ENCODE data around the gene ARPC5. TPM values are rescaled to one million over a fixed set of nuclear protein-coding genes. Genes with fewer than 3 reads are reported as not detected.

Gene ARPC5
- total and polyA plus RNA-seq, 2 donors from 2014 or later = 75.9 to 107 TPM

DNA sequence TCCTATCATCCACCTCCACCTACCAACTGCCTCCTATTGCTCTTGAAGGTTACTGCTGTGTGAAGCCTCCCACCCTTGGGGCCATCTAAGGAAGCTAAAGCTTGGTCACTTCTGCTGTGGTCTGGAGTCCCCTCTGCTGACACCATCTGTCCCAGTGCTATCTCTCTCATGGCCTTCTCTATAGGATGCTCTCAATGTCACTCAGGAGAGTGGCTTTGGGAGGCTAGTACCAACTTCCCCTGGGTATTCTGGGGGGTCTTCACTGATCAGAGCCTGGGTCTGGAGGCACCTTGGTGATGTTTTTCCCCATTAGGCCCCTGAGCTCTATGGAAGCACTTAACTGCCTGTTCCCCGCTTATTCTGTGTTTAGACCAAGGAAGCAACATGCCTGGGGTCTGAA is 33.1 kb downstream of the ARPC5 start:
- no peak overlapping the region for H3K27ac ChIP-seq (ENCODE audit: low read depth in 2 of 2, low read length in 2 of 2)
- H3K27me3 ChIP-seq (ENCODE audit: control insufficient read depth, insufficient read depth, low read length) = no peaks in the 10 kb centered on the region
- no peaks in the 10 kb centered on the region for H3K36me3 ChIP-seq (ENCODE audit: control insufficient read depth in 2 of 3, insufficient read depth in 3 of 3, low read length in 3 of 3)
- H3K9me3 ChIP-seq (ENCODE audit: control insufficient read depth in 2 of 3, insufficient read depth in 1 of 3, low read length in 3 of 3) = no peaks in the 10 kb centered on the region
- H3K9ac ChIP-seq (ENCODE audit: low read length in 3 of 3) = no peak overlapping the region
- intact Hi-C loops (cut with DNase I) = no loop called here
- H3K4me3 ChIP-seq (ENCODE audit: low read length in 3 of 3) = no peak overlapping the region
- DNase-seq = no peak
- FAIRE-seq = no peak
- H3K4me1 ChIP-seq (ENCODE audit: control insufficient read depth in 2 of 3, insufficient read depth in 2 of 3, low read depth in 1 of 3, low read length in 3 of 3) = peaks cover 0 to 4% (median 0%) of the 10 kb centered on the region in 3 donors
- TF ChIP-seq, protein P1, sequence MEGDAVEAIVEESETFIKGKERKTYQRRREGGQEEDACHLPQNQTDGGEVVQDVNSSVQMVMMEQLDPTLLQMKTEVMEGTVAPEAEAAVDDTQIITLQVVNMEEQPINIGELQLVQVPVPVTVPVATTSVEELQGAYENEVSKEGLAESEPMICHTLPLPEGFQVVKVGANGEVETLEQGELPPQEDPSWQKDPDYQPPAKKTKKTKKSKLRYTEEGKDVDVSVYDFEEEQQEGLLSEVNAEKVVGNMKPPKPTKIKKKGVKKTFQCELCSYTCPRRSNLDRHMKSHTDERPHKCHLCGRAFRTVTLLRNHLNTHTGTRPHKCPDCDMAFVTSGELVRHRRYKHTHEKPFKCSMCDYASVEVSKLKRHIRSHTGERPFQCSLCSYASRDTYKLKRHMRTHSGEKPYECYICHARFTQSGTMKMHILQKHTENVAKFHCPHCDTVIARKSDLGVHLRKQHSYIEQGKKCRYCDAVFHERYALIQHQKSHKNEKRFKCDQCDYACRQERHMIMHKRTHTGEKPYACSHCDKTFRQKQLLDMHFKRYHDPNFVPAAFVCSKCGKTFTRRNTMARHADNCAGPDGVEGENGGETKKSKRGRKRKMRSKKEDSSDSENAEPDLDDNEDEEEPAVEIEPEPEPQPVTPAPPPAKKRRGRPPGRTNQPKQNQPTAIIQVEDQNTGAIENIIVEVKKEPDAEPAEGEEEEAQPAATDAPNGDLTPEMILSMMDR (IDR thresholded peaks at IDR 0.05; ENCODE audit: borderline replicate concordance, extremely low read depth, insufficient read depth) = no peak

DNA sequence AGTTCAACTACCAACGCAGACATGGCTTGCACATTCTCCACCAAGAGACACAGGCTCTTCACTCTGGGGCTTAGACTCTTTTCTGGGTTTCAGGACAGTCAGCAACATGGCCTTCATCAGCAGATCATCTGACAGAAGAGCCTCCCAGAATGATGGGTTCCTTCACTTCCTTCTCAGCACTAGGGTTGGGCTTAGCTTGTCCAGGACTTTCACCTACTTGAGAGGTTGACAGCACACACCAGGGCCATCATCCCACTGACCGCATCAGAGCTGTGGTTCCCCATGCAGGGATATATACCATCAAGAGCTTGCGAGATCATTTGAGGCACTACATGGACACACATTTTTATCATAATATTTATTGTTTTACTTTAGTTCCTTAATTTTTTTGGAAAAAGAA is 34.9 kb downstream of the ARPC5 start:
- Histone ChIP-seq H3K27me3 (ENCODE audit: control insufficient read depth, insufficient read depth, low read length) (no peaks in the 10 kb centered on the region), H3K4me1 (ENCODE audit: control insufficient read depth in 2 of 3, insufficient read depth in 2 of 3, low read depth in 1 of 3, low read length in 3 of 3) (peaks cover 0 to 4% (median 0%) of the 10 kb centered on the region in 3 donors), H3K27ac (ENCODE audit: low read depth in 2 of 2, low read length in 2 of 2) (no peak overlapping the region), H3K9me3 (ENCODE audit: control insufficient read depth in 2 of 3, insufficient read depth in 1 of 3, low read length in 3 of 3) (no peaks in the 10 kb centered on the region), H3K36me3 (ENCODE audit: control insufficient read depth in 2 of 3, insufficient read depth in 3 of 3, low read length in 3 of 3) (no peaks in the 10 kb centered on the region), H3K9ac (ENCODE audit: low read length in 3 of 3) (no peak overlapping the region), H3K4me3 (ENCODE audit: low read length in 3 of 3) (no peak overlapping the region)
- FAIRE-seq = no peak
- no peak for DNase-seq
- TF ChIP-seq, protein P1 (IDR thresholded peaks at IDR 0.05; ENCODE audit: borderline replicate concordance, extremely low read depth, insufficient read depth) = no peak
- intact Hi-C loops (cut with DNase I) = no loop called here

DNA sequence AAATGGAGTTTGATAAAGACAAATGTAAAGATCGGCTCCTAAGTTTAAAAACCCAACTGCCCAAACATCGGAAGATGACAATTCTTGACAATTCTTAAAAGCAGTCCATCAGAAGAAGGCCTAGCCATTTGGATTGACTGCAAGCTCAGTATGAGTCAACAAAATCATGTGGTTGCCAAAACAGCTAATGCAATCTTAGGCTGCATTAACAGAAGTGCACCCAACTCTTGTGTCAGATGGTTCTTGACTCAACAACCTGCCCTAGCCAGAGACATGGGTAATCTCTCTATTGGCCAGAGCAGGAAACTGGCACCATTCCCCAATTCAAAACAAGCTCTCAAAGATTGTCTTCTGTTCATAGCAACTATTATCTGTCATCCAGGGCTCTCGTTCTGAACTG is 35.4 kb downstream of the ARPC5 start:
- no peak for DNase-seq
- no peak overlapping the region for H3K27ac ChIP-seq (ENCODE audit: low read depth in 2 of 2, low read length in 2 of 2)
- no peak overlapping the region for H3K9ac ChIP-seq (ENCODE audit: low read length in 3 of 3)
- TF ChIP-seq, protein P1 (IDR thresholded peaks at IDR 0.05; ENCODE audit: borderline replicate concordance, extremely low read depth, insufficient read depth) = no peak
- no peaks in the 10 kb centered on the region for H3K36me3 ChIP-seq (ENCODE audit: control insufficient read depth in 2 of 3, insufficient read depth in 3 of 3, low read length in 3 of 3)
- H3K4me1 ChIP-seq (ENCODE audit: control insufficient read depth in 2 of 3, insufficient read depth in 2 of 3, low read depth in 1 of 3, low read length in 3 of 3) = peaks cover 0 to 4% (median 0%) of the 10 kb centered on the region in 3 donors
- intact Hi-C loops (cut with DNase I) = no loop called here
- no peak overlapping the region for H3K4me3 ChIP-seq (ENCODE audit: low read length in 3 of 3)
- H3K27me3 ChIP-seq (ENCODE audit: control insufficient read depth, insufficient read depth, low read length) = no peaks in the 10 kb centered on the region
- FAIRE-seq = no peak
- no peaks in the 10 kb centered on the region for H3K9me3 ChIP-seq (ENCODE audit: control insufficient read depth in 2 of 3, insufficient read depth in 1 of 3, low read length in 3 of 3)

DNA sequence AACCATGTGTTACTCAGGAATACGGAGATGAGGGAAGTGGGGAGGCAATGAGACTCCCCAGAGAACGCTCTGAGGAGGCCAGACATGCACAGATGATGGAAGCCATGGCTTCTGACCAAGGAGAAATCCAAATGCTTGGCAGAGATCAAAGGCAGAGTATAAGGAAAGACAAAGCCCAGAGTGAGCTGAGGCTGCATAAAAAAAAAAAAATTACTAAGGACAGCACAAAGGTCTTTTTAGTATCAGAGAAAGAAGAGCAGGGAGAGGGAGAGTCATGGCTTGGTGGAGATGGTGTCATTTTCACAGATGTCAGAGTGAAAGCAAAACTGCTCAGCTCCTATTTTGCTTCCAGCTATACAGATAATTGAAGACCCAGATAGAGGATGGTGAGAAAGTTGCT is 37.2 kb downstream of the ARPC5 start:
- no peak overlapping the region for H3K9ac ChIP-seq (ENCODE audit: low read length in 3 of 3)
- H3K9me3 ChIP-seq (ENCODE audit: control insufficient read depth in 2 of 3, insufficient read depth in 1 of 3, low read length in 3 of 3) = no peaks in the 10 kb centered on the region
- H3K36me3 ChIP-seq (ENCODE audit: control insufficient read depth in 2 of 3, insufficient read depth in 3 of 3, low read length in 3 of 3) = no peaks in the 10 kb centered on the region
- FAIRE-seq (no peak), DNase-seq (peak in 2 of 5 donors; percentile 37 to 48)
- TF ChIP-seq, protein P1 (IDR thresholded peaks at IDR 0.05; ENCODE audit: borderline replicate concordance, extremely low read depth, insufficient read depth) = no peak
- no peak overlapping the region for H3K4me3 ChIP-seq (ENCODE audit: low read length in 3 of 3)
- H3K4me1 ChIP-seq (ENCODE audit: control insufficient read depth in 2 of 3, insufficient read depth in 2 of 3, low read depth in 1 of 3, low read length in 3 of 3) = peaks cover 0 to 4% (median 0%) of the 10 kb centered on the region in 3 donors
- intact Hi-C loops (cut with DNase I) = no loop called here
- no peaks in the 10 kb centered on the region for H3K27me3 ChIP-seq (ENCODE audit: control insufficient read depth, insufficient read depth, low read length)
- no peak overlapping the region for H3K27ac ChIP-seq (ENCODE audit: low read depth in 2 of 2, low read length in 2 of 2)
